ENCODE measurements around the gene NDUFS5.
"Not testable (repeated sequence)": the region's sequence is repeated elsewhere in the genome, so short reads cannot be mapped to it uniquely, and the experiment has no call there.

The NDUFS5 gene

GRCh38 chr1:39063775-39064174 is 37.6 kb downstream of the NDUFS5 start:
- no peak for DNase-seq (ENCODE audit: low spot score)

DNA sequence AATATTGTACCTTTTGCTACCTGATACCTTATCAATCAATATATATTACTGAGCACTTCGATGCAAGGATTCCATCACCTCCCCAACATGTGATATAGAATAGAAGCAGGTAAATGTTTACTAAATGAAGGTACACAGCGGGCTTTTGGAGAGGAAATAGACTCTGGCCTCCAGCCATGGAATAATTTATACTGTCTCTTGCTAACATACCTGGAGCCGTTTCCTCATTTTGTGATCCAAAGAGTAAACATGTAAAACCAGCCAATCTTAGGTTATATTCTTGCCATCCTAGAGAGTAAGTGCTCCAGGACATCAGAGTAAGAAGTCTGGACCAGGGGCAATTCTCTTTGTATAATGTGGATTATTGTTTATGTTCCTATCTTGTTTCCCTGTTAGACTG is 39.4 kb downstream of the NDUFS5 start:
- DNase-seq (ENCODE audit: low spot score): no peak

GRCh38 chr1:39068227-39068626 is 42.1 kb downstream of the NDUFS5 start:
- DNase-seq (ENCODE audit: low spot score): not testable (repeated sequence)

- not testable (repeated sequence) for DNase-seq (ENCODE audit: low spot score)
Measured at GRCh38 chr1:39071557-39071956, 45.4 kb downstream of the NDUFS5 start.

GRCh38 chr1:39076127-39076798 is 50.1 kb downstream of the NDUFS5 start:
- DNase-seq (ENCODE audit: low spot score): no peak

- DNase-seq (ENCODE audit: low spot score): no peak
Measured at GRCh38 chr1:39076799-39077148, 50.6 kb downstream of the NDUFS5 start.

GRCh38 chr1:39080269-39080826 is 54.2 kb downstream of the NDUFS5 start:
- DNase-seq (ENCODE audit: low spot score): no peak

DNA sequence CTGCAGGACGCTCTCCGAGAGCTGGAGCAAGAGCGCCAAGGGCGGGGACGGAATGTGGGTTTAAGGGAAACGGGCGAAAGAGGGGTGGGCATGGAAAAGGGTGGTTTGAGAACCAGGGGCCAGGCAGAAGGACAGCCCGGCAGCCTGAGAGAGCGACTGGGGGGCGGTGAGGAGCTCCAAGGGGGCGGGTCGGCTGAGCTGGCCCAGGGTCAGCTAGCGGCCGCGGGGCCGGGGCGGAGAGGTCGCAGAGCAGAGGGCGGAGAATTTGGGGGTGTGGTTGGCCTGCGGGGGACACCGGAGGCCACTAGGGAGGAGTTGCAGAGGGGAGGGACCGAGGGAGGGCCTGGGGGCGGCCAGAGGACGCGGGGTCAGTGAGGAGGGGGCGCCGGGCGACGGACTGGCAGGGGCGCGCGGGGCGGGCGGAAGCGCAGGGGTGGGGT is 54.7 kb downstream of the NDUFS5 start:
- DNase-seq (ENCODE audit: low spot score): peak; percentile 89

DNA sequence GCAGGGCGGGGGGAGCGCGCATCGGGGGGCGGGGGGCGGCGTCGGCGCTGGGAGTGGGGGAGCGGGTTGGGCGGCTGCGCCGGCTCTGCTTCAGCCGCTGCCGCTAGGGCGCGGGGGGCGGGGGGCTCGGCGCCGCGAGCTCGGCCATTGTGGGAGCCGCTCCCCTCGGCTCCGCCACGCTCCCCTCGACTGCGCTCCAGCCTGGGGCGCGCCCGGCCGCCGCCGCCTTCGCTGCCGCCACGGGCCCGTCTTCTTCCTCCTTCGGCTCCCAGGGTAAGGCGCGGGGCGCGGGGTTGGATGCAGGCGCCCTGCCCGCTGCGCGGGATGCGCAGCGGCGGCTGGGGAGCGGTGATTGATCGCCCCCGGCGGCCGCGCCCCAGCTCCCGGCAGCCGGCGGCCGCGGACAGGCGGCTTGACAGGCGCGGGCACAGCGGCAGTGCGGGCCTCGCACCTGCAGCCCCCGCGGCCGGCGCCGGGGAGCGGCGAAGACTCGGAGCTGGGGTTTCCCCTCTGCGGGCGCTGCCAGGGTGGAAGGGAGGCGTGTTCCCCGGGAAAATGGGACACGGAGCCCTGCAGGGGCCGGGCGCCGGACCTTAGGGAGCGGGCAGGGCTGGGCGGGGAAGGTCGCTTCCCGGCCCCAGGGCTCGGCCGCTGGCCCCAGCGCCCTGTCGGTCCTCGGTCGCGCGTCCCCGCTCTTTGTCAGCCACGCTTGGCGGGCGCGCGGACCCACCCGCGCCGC is 55.3 kb downstream of the NDUFS5 start:
- no peak for DNase-seq (ENCODE audit: low spot score)

- DNase-seq (ENCODE audit: low spot score): peak; percentile 56
Measured at GRCh38 chr1:39082010-39082799, 56.1 kb downstream of the NDUFS5 start.

DNA sequence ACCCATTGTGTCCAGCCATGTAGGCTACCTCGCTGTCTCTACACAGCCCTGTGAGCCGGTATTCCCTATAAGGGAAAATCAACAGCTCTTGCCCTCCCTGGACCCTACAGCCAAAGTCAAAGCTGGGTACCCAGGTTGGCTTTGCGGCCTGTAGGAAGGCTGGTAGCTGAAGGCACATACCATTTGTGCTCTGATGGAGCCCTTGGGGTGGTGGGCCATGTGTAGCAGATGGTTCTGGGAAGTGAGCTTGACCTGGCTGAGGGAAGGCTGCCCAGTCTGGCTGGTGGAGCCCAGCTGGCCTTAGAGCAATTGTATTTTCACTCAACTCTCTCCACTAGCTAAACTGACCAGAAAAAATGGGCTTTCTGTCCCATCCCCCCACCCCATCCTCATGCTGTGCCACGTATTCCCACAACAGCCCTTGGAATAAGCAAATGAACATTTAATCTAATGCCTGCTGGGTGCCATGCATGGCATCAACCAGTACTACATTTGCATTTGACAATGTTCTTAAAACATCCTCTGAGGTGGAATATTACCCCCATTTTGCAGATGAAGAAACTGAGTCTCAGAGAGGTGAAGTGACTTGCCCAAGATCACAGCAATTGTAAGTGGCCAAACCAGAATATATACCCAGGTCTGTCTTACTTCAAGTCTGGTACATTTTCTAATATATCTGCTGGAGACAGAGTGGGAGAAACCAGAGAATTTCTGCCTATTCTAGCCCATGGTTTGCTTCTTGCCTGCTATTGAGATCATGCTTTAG is 56.8 kb downstream of the NDUFS5 start:
- DNase-seq (ENCODE audit: low spot score): no peak

DNA sequence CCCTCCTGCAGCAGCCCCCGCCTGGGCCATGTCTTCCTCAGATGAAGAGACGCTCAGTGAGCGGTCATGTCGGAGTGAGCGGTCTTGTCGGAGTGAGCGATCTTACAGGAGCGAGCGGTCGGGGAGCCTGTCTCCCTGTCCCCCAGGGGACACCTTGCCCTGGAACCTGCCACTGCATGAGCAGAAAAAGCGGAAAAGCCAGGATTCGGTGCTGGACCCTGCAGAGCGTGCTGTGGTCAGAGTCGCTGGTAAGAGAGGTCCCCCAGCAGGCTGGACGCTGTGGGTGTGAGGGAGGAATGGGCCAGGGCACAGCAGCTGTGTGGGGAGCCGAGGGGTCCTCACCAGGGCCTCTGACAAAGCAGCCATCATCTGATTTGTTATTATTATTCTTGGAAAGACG is 58.0 kb downstream of the NDUFS5 start:
- no peak for DNase-seq (ENCODE audit: low spot score)

Data from ecto neural progenitor cell (in vitro differentiated cells).